Psoas muscle (tissue), 8 donors: ENCODE data around the gene F7. TPM values are rescaled to one million over a fixed set of nuclear protein-coding genes. Genes with fewer than 3 reads are reported as not detected.

Experiments
- ATAC-seq, 4 donors: fragments of 200-7000 bp; cut with Tn5 transposase; one replicate each; pipeline ENCODE4 v1.9.1; 2020; ENCODE audit warnings: moderate library complexity in 3 of 4, mild to moderate bottlenecking in 2 of 4
- DNase-seq, 2 donors: peaks; one replicate each; pipeline ENCODE4 v3.0.0-alpha.2; 2020
- H3K27ac ChIP-seq: fragments of 200-600 bp; one replicate; pipeline ENCODE4 v1.8.0; 2022
- H3K27me3 ChIP-seq, 3 donors: fragments of 200-600 bp in 1 of 3; one replicate each; pipeline versions ENCODE4 v1.6.1 to v1.8.0; 2013 to 2022; ENCODE audit warnings: low read length in 2 of 3, mild to moderate bottlenecking in 2 of 3, moderate library complexity in 1 of 3; ENCODE audit not compliant: insufficient read depth in 3 of 3
- H3K36me3 ChIP-seq, 2 donors: fragments of 200-600 bp in 1 of 2; one replicate each; pipeline versions ENCODE4 v1.6.1 to v1.8.0; 2013 to 2022; ENCODE audit warnings: low read depth in 1 of 2, mild to moderate bottlenecking in 1 of 2, moderate library complexity in 1 of 2; ENCODE audit not compliant: insufficient read depth in 1 of 2
- H3K4me1 ChIP-seq: fragments of 200-600 bp; one replicate; pipeline ENCODE4 v1.8.0; 2022
- H3K4me3 ChIP-seq: fragments of 200-600 bp; one replicate; pipeline ENCODE4 v1.8.0; 2022; ENCODE audit warnings: mild to moderate bottlenecking
- H3K9me3 ChIP-seq: fragments of 200-600 bp; one replicate; pipeline ENCODE4 v1.8.0; 2022
- WGBS, 3 donors: extraction: QIAGEN DNeasy Blood & Tissue Kit; methylation state at CpG; one replicate each; pipeline versions ENCODE4 v1.1.6 to v1.1.7; 2013; 5-methylcytosine and 5-hydroxymethylcytosine counted together
- intact Hi-C, 2 donors: fragments of 100-400 bp; cut with DNase I; formaldehyde crosslinking; loops; one replicate each; pipeline versions ENCODE4 v1.11.0 to v1.14.2; 2022
- polyA plus RNA-seq, 3 donors: library from polyadenylated mRNA; stranded (reverse); fragments of 200-250 nt; gene quantifications; one replicate each; pipeline ENCODE4 v1.2.3, GENCODE V29; 2013
- total RNA-seq, 4 donors: library from RNA; stranded (reverse); fragmentation: NEBNext Ultra II Directional in 2 of 4; extraction: Animal tissue kit (Norgen Biotek cat#: 25700) in 2 of 4; gene quantifications; one replicate each; pipeline versions ENCODE4 v1.2.1 to v1.2.4, GENCODE V29; 2021 to 2023
- TF ChIP-seq, protein P1 (sequence below): fragments of 200-600 bp; IDR thresholded peaks from one replicate; pipeline ENCODE4 v1.8.0; 2022; ENCODE audit warnings: antibody characterized with exemption
- donor health status: healthy with polysubstance abuse.
- donor health status: DM: no; HTN: no; CAD: no; lungs with moderate emphysema.
- donor health status: Bipolar disorder and iron deficiency.
- donor health status: healthy.
- donor health status: DM: yes; HTN: yes; CAD: no.
- donor health status: DM: no; HTN: no; CAD: no.
- donor health status: DM: no; HTN: no; CAD: no.
- donor health status: DM: yes; HTN: yes; CAD: no.

F7 gene
- total and polyA plus RNA-seq, 7 donors: 0.08 to 0.20 (median 0.10) TPM; not detected in 4

DNA sequence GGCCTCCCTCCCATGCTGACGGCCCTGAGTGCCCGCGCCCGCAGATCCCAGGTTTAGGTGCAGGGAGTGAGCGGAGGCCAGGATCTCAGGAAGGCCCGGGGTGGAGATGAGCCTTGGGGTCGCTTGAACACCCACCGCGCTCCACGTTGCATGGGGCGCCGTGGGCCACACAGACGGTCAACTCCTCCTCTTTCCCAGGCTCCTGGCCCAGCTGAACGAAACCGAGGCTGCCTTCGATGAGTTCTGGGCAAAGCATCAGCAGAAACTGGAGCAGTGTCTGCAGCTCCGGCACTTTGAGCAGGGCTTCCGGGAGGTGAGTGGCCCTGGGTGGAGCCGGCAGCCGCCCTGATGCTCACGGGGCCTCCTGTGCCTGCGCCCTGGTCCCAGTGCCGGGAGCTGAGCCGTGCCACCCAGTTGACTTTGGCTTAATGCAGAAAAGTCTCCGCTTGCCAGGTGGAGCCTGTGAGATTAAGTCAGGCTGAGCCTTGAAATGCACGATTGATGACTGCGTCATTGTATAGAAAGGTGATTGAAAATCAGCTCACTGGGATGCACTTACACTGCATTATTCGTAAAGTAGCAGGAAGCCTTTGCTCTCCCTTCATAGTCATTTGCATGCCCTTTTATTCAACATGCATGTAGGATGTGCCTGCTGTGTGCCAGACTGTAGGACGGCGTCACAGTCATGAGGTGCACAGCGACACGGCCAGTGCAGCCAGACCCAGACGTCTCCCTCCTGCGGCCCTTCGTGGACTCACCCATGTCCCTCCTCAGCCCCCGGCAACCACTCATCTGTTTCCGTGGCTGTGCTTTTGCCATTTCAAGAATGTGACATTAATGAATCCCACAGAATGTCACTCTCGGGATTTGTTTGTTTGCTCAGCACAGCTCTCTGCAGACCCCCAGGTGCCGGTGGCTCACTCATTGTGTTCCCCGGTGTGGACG is 35.5 kb upstream of the F7 start:
- TF ChIP-seq, protein P1, sequence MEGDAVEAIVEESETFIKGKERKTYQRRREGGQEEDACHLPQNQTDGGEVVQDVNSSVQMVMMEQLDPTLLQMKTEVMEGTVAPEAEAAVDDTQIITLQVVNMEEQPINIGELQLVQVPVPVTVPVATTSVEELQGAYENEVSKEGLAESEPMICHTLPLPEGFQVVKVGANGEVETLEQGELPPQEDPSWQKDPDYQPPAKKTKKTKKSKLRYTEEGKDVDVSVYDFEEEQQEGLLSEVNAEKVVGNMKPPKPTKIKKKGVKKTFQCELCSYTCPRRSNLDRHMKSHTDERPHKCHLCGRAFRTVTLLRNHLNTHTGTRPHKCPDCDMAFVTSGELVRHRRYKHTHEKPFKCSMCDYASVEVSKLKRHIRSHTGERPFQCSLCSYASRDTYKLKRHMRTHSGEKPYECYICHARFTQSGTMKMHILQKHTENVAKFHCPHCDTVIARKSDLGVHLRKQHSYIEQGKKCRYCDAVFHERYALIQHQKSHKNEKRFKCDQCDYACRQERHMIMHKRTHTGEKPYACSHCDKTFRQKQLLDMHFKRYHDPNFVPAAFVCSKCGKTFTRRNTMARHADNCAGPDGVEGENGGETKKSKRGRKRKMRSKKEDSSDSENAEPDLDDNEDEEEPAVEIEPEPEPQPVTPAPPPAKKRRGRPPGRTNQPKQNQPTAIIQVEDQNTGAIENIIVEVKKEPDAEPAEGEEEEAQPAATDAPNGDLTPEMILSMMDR: no peak
- WGBS, 3 donors: 87 to 88% (median 88%) methylated on average over 41 of the region's 41 CpGs
- intact Hi-C loops: no loop called here
- DNase-seq: no peak
- peaks cover 0 to 4% of the 10 kb centered on the region in 2 donors for H3K36me3 ChIP-seq
- no peaks in the 10 kb centered on the region for H3K4me1 ChIP-seq
- no peaks in the 10 kb centered on the region for H3K9me3 ChIP-seq
- H3K27me3 ChIP-seq: peaks cover 0 to 9% (median 0%) of the 10 kb centered on the region in 3 donors
- ATAC-seq: no peak
- no peak overlapping the region for H3K27ac ChIP-seq
- H3K4me3 ChIP-seq: no peak overlapping the region

DNA sequence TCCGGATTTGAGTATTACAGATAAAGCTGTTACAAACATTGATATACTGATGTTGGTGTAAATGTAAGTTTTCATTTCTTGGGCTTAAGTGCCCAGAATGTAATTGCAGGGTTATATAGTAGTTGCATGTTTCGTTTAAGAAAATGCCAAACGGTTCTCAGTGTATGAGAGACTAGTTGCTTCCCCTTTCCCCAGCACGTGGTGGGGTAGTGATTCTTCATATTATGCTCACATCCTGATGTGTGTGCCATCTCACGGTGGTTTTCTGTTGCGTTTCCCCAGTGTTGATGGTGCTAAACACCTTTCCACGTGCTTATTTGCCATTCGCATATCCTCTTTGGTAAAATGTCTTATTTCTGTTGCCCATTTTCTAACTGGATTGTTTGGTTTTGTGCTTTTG is 34.7 kb upstream of the F7 start:
- H3K27ac ChIP-seq: no peak overlapping the region
- no peaks in the 10 kb centered on the region for H3K4me1 ChIP-seq
- TF ChIP-seq, protein P1: no peak
- H3K27me3 ChIP-seq: peaks cover 0 to 6% (median 0%) of the 10 kb centered on the region in 3 donors
- ATAC-seq (no peak), DNase-seq (no peak)
- intact Hi-C loops: no loop called here
- H3K4me3 ChIP-seq: no peak overlapping the region
- peaks cover 0 to 8% of the 10 kb centered on the region in 2 donors for H3K36me3 ChIP-seq
- 83 to 87% (median 85%) methylated on average over 8 of the region's 8 CpGs for WGBS, 3 donors
- H3K9me3 ChIP-seq: no peaks in the 10 kb centered on the region

DNA sequence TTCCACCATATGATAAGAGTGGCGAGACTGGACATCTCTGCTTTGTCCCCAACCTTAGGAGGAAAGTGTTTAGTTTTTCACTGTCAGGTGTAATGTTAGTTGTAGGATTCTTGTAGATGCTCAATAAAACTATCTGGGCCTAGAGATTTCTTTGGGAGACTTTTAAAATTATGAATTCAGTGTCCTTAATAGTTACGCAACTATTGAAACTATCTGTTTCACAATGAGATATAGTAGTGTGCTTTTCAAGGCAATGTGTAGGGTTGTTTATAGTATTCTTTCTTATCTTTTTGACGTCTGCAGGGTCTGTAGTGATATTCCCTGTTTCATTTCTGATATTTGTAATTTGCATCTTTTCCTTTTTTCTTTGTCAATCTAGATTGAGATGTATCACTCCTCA is 33.2 kb upstream of the F7 start:
- Histone ChIP-seq H3K27me3 (no peaks in the 10 kb centered on the region), H3K9me3 (no peaks in the 10 kb centered on the region), H3K4me1 (no peaks in the 10 kb centered on the region), H3K4me3 (no peak overlapping the region), H3K36me3 (peaks cover 0 to 16% of the 10 kb centered on the region in 2 donors), H3K27ac (no peak overlapping the region)
- 89 to 96% (median 91%) methylated on average over 3 of the region's 3 CpGs for WGBS, 3 donors
- ATAC-seq (no peak), DNase-seq (no peak)
- TF ChIP-seq, protein P1: no peak
- intact Hi-C loops: no loop called here

DNA sequence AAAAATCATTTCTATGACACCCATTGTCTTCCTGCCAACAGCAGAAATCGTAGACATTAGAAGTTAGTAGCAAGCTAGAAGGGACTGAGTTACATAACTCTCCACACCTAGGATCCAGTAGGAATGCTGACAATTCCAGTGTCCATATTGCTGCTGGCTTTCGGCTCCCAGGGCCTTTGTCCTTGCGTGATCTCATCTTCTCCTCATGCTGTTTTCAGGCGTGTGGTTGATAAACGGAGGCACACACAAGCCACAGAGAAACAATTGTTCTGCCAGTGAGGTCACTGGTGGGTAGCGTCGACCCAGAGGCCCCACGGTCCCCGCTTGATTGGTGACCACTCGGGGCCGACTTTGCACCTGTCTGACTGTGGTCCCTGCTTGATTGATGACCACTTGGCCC is 31.6 kb upstream of the F7 start:
- TF ChIP-seq, protein P1: no peak
- Histone ChIP-seq H3K36me3 (peaks cover 0 to 16% of the 10 kb centered on the region in 2 donors), H3K27ac (no peak overlapping the region), H3K4me3 (no peak overlapping the region), H3K27me3 (peaks cover 0 to 10% (median 5%) of the 10 kb centered on the region in 3 donors), H3K9me3 (no peaks in the 10 kb centered on the region), H3K4me1 (no peaks in the 10 kb centered on the region)
- 81 to 83% (median 83%) methylated on average over 11 of the region's 11 CpGs for WGBS, 3 donors
- DNase-seq (peak; percentile 7 to 9), ATAC-seq (no peak)
- intact Hi-C loops: no loop called here
